Muscle layer of colon (tissue), 2 donors: ENCODE results near the gene MT1G.
"Not testable (repeated sequence)": the region's sequence is repeated elsewhere in the genome, so short reads cannot be mapped to it uniquely, and the experiment has no call there.

ENCODE experiments used
- H3K27ac ChIP-seq: one replicate; pipeline ENCODE4 v1.7.0; 2013; ENCODE audit warnings: low read depth, mild to moderate bottlenecking, low read length, moderate library complexity
- H3K27me3 ChIP-seq, 2 donors: one replicate each; pipeline ENCODE4 v1.7.0; 2013; ENCODE audit warnings: low read length in 2 of 2, mild to moderate bottlenecking in 2 of 2; ENCODE audit not compliant: insufficient read depth in 2 of 2, control insufficient read depth in 1 of 2
- H3K36me3 ChIP-seq: one replicate; pipeline ENCODE4 v1.7.0; 2013; ENCODE audit warnings: mild to moderate bottlenecking, low read length; ENCODE audit not compliant: insufficient read depth
- H3K4me1 ChIP-seq: one replicate; pipeline ENCODE4 v1.7.0; 2013; ENCODE audit warnings: mild to moderate bottlenecking, low read length; ENCODE audit not compliant: insufficient read depth
- H3K4me3 ChIP-seq, 2 donors: one replicate each; pipeline ENCODE4 v1.7.0; 2013; ENCODE audit warnings: low read length in 2 of 2, low read depth in 1 of 2, mild to moderate bottlenecking in 1 of 2, moderate library complexity in 1 of 2
- H3K9ac ChIP-seq: one replicate; pipeline ENCODE4 v1.7.0; 2013; ENCODE audit warnings: low read length
- H3K9me3 ChIP-seq: one replicate; pipeline ENCODE4 v1.7.0; 2013; ENCODE audit warnings: mild to moderate bottlenecking, low read length
- donor health status: abdominal sarcoma.
- donor health status: Adenocarcinoma of cecum.

Gene MT1G

DNA sequence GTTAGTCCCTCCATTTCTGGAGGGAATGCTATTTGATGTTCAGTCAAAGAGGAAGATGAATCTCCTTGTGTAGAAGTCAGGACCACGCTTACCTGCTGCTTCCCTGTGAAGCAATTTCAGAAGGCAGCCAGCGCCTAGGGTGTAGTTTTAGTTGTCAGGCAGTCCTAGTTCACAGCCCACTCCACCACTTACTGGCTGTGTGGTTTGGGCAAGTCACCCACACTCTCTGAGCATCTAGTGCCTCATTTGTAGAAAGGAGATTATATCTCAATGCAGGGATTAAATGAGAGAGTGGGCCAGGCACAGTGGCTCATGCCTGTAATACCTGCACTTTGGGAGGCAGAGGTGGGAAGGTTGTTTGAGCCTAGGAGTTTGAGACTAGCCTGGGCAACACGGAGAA, 4.3 kb upstream of the MT1G start:
- H3K9me3 ChIP-seq, H3K4me1 ChIP-seq, H3K36me3 ChIP-seq, H3K9ac ChIP-seq, H3K4me3 ChIP-seq, H3K27ac ChIP-seq: not testable (repeated sequence)
- peaks cover 36 to 70% of the 10 kb centered on the region in 2 donors for H3K27me3 ChIP-seq

GRCh38 chr16:56671691-56672090, 3.8 kb upstream of the MT1G start:
- not testable (repeated sequence) for H3K4me1 ChIP-seq, H3K4me3 ChIP-seq, H3K9me3 ChIP-seq, H3K36me3 ChIP-seq, H3K9ac ChIP-seq, H3K27ac ChIP-seq
- H3K27me3 ChIP-seq = peaks cover 41 to 71% of the 10 kb centered on the region in 2 donors

DNA sequence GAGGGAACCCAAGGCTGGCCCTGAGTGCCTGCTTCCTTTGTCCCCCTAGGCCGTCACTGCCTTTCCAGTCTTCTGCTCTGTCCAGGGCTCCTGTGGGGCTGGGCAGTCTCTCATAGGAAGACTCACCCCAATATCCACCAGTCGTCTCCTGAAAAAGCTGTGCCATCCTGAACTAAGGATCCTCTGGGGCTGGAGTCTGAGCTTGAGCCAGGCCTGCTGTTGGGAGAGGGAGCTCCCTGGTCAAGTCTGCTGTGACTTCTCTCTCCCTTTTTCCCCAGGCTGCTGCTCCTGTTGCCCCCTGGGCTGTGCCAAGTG, 2.7 kb upstream of the MT1G start:
- H3K36me3 ChIP-seq = no peaks in the 10 kb centered on the region
- H3K27ac ChIP-seq = no peak overlapping the region
- H3K9me3 ChIP-seq = no peaks in the 10 kb centered on the region
- H3K4me1 ChIP-seq = no peaks in the 10 kb centered on the region
- H3K4me3 ChIP-seq = no peak overlapping the region
- H3K9ac ChIP-seq = no peak overlapping the region
- H3K27me3 ChIP-seq = peaks cover 41 to 69% of the 10 kb centered on the region in 2 donors

GRCh38 chr16:56669840-56670619, 2.2 kb upstream of the MT1G start:
- Histone ChIP-seq H3K27me3 (peaks cover 35 to 65% of the 10 kb centered on the region in 2 donors), H3K9me3 (no peaks in the 10 kb centered on the region), H3K36me3 (no peaks in the 10 kb centered on the region), H3K27ac (no peak overlapping the region), H3K4me3 (no peak overlapping the region), H3K4me1 (no peaks in the 10 kb centered on the region), H3K9ac (no peak overlapping the region)

GRCh38 chr16:56669005-56669839, 1.4 kb upstream of the MT1G start, which contains the start of gene MT1H:
TSS of gene MT1H (plus strand) at chr16:56669814. CDS start at chr16:56669885, 71 bp downstream.
- H3K9me3 ChIP-seq = no peaks in the 10 kb centered on the region
- H3K4me3 ChIP-seq = no peak within 1 kb of the TSS
- H3K27me3 ChIP-seq = peaks cover 40 to 71% of the 10 kb centered on the region in 2 donors
- no peaks in the 10 kb centered on the region for H3K4me1 ChIP-seq
- H3K27ac ChIP-seq = no peak within 1 kb of the TSS
- no peak within 1 kb of the TSS for H3K9ac ChIP-seq
- H3K36me3 ChIP-seq = no peaks in the 10 kb centered on the region

- H3K4me1 ChIP-seq, H3K9ac ChIP-seq, H3K9me3 ChIP-seq, H3K27ac ChIP-seq, H3K36me3 ChIP-seq, H3K4me3 ChIP-seq: not testable (repeated sequence)
- peaks cover 63 to 85% of the 10 kb centered on the region in 2 donors for H3K27me3 ChIP-seq
Measured at GRCh38 chr16:56665286-56666261, 2.3 kb downstream of the MT1G start.

GRCh38 chr16:56664506-56664905, 3.4 kb downstream of the MT1G start:
- Histone ChIP-seq H3K27me3 (peaks cover 57 to 74% of the 10 kb centered on the region in 2 donors), H3K27ac (no peak overlapping the region), H3K9ac (no peak overlapping the region), H3K9me3 (no peaks in the 10 kb centered on the region), H3K4me3 (no peak overlapping the region), H3K36me3 (no peaks in the 10 kb centered on the region), H3K4me1 (no peaks in the 10 kb centered on the region)

- H3K27ac ChIP-seq = no peak overlapping the region
- no peak overlapping the region for H3K4me3 ChIP-seq
- no peaks in the 10 kb centered on the region for H3K36me3 ChIP-seq
- peaks cover 55 to 71% of the 10 kb centered on the region in 2 donors for H3K27me3 ChIP-seq
- no peak overlapping the region for H3K9ac ChIP-seq
- peaks cover 11% of the 10 kb centered on the region for H3K4me1 ChIP-seq
- no peaks in the 10 kb centered on the region for H3K9me3 ChIP-seq
Measured at GRCh38 chr16:56662357-56663354, 5.2 kb downstream of the MT1G start.

DNA sequence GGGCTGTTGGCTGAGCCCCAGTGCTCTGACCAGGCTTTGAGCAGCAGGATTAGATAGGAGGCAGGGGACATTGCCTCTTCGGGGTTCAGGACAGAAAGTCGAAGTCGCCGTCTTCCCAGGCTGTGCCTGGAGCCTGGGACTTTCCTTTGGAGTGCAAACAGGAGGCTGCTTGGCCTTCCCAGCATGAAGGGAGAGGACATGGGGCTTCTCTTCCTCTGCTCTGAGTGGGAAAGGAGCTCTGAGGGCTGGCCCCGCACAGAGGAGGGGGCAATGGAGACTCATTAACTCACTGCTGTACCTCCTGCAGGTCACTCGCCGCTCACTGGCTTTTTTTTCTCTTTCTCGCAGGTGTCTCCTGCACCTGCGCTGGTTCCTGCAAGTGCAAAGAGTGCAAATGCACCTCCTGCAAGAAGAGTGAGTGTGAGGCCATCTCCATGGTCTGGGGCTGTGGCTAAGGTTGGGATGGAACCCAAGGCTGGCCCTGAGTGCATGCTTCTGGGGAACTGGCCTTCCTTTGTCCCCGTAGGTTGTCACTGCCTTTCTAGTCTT, 9.5 kb downstream of the MT1G start:
- Histone ChIP-seq H3K36me3 (no peaks in the 10 kb centered on the region), H3K4me1 (peaks cover 11% of the 10 kb centered on the region), H3K9me3 (no peaks in the 10 kb centered on the region), H3K27ac (no peak overlapping the region), H3K4me3 (peak overlapping the region in 1 of 2 donors; percentile 53), H3K27me3 (peaks cover 28 to 43% of the 10 kb centered on the region in 2 donors), H3K9ac (no peak overlapping the region)
